ENCODE data around the gene CLIC5.

DNA sequence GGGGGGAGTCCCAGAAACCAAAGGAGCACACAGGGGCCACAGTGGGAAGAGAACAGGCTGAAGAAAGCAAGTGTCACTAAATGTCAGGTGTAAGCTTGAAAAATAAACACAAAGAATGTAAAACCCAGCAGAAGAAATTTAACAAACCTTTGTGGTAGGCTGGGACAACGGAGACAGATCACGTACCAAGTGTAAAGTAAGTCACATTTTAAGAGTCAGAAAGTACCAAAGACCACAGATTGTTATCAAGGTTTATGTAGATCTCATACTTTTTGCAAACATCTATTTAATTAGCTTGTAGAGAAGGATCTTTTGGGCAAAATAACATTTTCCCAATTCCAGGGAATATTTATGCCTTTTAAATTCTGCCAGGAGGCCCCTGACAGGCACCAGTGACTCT, 1.6 kb downstream of the CLIC5 start:
- TF ChIP-seq CTCF (IDR thresholded peaks at IDR 0.05 in 4 of 5, conservative IDR thresholded peaks at IDR 0.05 in 1 of 5) (no peak), POLR2A (IDR thresholded peaks at IDR 0.05) (no peak)
